Measurements from ENCODE around the gene MOB4.

The MOB4 gene

GRCh38 chr2:197499594-197500502, 16.0 kb upstream of the MOB4 start, which contains the start of the genes HSPD1 and HSPE1:
TSS of gene HSPD1 (minus strand) at chr2:197499840. CDS start at chr2:197498848, 992 bp downstream.
TSS of gene HSPE1 (plus strand) at chr2:197500379. CDS start at chr2:197500437, 58 bp downstream.
- Histone ChIP-seq H3K4me2 (ENCODE audit: low read depth, low read length, poor library complexity, severe bottlenecking) (peak within 1 kb of the TSS; percentile 99), H3K9me3 (ENCODE audit: insufficient read depth, low read depth, low read length) (no peaks in the 10 kb centered on the region), H3F3A (ENCODE audit: low read depth) (no peaks in the 10 kb centered on the region), H3K36me3 (ENCODE audit: insufficient read depth, low read length) (peaks cover 43% of the 10 kb centered on the region), H3K4me1 (ENCODE audit: insufficient read depth, low read length, poor library complexity, severe bottlenecking) (peaks cover 50% of the 10 kb centered on the region), H3K27me3 (ENCODE audit: insufficient read depth, low read length, poor library complexity, severe bottlenecking) (no peaks in the 10 kb centered on the region), H3K4me3 (ENCODE audit: low read length, poor library complexity, severe bottlenecking) (peak within 1 kb of the TSS; percentile 91), H4K20me1 (ENCODE audit: insufficient read depth, low read length, poor library complexity, severe bottlenecking) (peaks cover 74% of the 10 kb centered on the region), H3K9me2 (replicated peaks; ENCODE audit: low read depth, low read length) (no peaks in the 10 kb centered on the region), H2AFZ (ENCODE audit: low read length) (peak within 1 kb of the TSS; percentile 63), H3K9ac (ENCODE audit: low read depth, low read length, poor library complexity, severe bottlenecking) (peak within 1 kb of the TSS; percentile 89), H3K79me2 (ENCODE audit: insufficient read depth, low read length) (peaks cover 94% of the 10 kb centered on the region)
- TF ChIP-seq EZH2phosphoT487 (IDR thresholded peaks at IDR 0.05; ENCODE audit: borderline replicate concordance) (no peak), CTCF (conservative IDR thresholded peaks at IDR 0.05; ENCODE audit: low read length) (no peak)

GRCh38 chr2:197500503-197501131, 15.2 kb upstream of the MOB4 start:
- Histone ChIP-seq H4K20me1 (ENCODE audit: insufficient read depth, low read length, poor library complexity, severe bottlenecking) (peaks cover 67% of the 10 kb centered on the region), H3K36me3 (ENCODE audit: insufficient read depth, low read length) (peaks cover 36% of the 10 kb centered on the region), H3K79me2 (ENCODE audit: insufficient read depth, low read length) (peaks cover 90% of the 10 kb centered on the region)

GRCh38 chr2:197502201-197502600, 13.7 kb upstream of the MOB4 start:
- Histone ChIP-seq H3K4me1 (ENCODE audit: insufficient read depth, low read length, poor library complexity, severe bottlenecking) (peaks cover 26% of the 10 kb centered on the region), H3K9ac (ENCODE audit: low read depth, low read length, poor library complexity, severe bottlenecking) (peak overlapping the region; percentile 89), H3K4me2 (ENCODE audit: low read depth, low read length, poor library complexity, severe bottlenecking) (peak overlapping the region; percentile 99), H3K4me3 (ENCODE audit: low read length, poor library complexity, severe bottlenecking) (peak overlapping the region; percentile 91), H3K27me3 (ENCODE audit: insufficient read depth, low read length, poor library complexity, severe bottlenecking) (no peaks in the 10 kb centered on the region), H4K20me1 (ENCODE audit: insufficient read depth, low read length, poor library complexity, severe bottlenecking) (peaks cover 51% of the 10 kb centered on the region), H2AFZ (ENCODE audit: low read length) (no peak overlapping the region), H3K79me2 (ENCODE audit: insufficient read depth, low read length) (peaks cover 80% of the 10 kb centered on the region), H3F3A (ENCODE audit: low read depth) (no peaks in the 10 kb centered on the region; the same call in 1 of the 2 replicates), H3K9me3 (ENCODE audit: insufficient read depth, low read depth, low read length) (no peaks in the 10 kb centered on the region), H3K9me2 (replicated peaks; ENCODE audit: low read depth, low read length) (no peaks in the 10 kb centered on the region), H3K36me3 (ENCODE audit: insufficient read depth, low read length) (peaks cover 20% of the 10 kb centered on the region)
- TF ChIP-seq EZH2phosphoT487 (IDR thresholded peaks at IDR 0.05; ENCODE audit: borderline replicate concordance) (no peak), CTCF (conservative IDR thresholded peaks at IDR 0.05; ENCODE audit: low read length) (no peak)

More at GRCh38 chr2:197500503-197501131, 15.2 kb upstream of the MOB4 start:
- TF ChIP-seq CTCF (conservative IDR thresholded peaks at IDR 0.05; ENCODE audit: low read length) (no peak), EZH2phosphoT487 (IDR thresholded peaks at IDR 0.05; ENCODE audit: borderline replicate concordance) (no peak)
- Histone ChIP-seq H3K4me3 (ENCODE audit: low read length, poor library complexity, severe bottlenecking) (peak overlapping the region; percentile 91), H2AFZ (ENCODE audit: low read length) (peak overlapping the region; percentile 28), H3K9ac (ENCODE audit: low read depth, low read length, poor library complexity, severe bottlenecking) (peak overlapping the region; percentile 89), H3F3A (ENCODE audit: low read depth) (no peaks in the 10 kb centered on the region), H3K9me2 (replicated peaks; ENCODE audit: low read depth, low read length) (no peaks in the 10 kb centered on the region), H3K4me2 (ENCODE audit: low read depth, low read length, poor library complexity, severe bottlenecking) (peak overlapping the region; percentile 99), H3K27me3 (ENCODE audit: insufficient read depth, low read length, poor library complexity, severe bottlenecking) (no peaks in the 10 kb centered on the region), H3K4me1 (ENCODE audit: insufficient read depth, low read length, poor library complexity, severe bottlenecking) (peaks cover 42% of the 10 kb centered on the region), H3K9me3 (ENCODE audit: insufficient read depth, low read depth, low read length) (no peaks in the 10 kb centered on the region)

All from Loucy (cell line).